Mesendoderm (in vitro differentiated cells): ENCODE data around the gene TUBGCP6. TPM values are rescaled to one million over a fixed set of nuclear protein-coding genes. Genes with fewer than 3 reads are reported as not detected.
A peak's percentile ranks its signal among the peaks of the same experiment; 100 is the strongest.

Experiments used
- DNase-seq: peaks from one replicate; pipeline ENCODE4 v3.0.0; 2013
- H2AK5ac ChIP-seq: 2 replicates; pipeline ENCODE4 v1.6.1; 2013; ENCODE audit warnings: low read length, inconsistent platforms
- H2BK120ac ChIP-seq: 2 replicates; pipeline ENCODE4 v1.6.1; 2013; ENCODE audit warnings: low read depth, mild to moderate bottlenecking, low read length, moderate library complexity, mixed read lengths
- H2BK15ac ChIP-seq: replicated peaks from 2 replicates; pipeline ENCODE4 v1.6.1; 2013; ENCODE audit warnings: low read depth, mild to moderate bottlenecking, moderate library complexity
- H2BK5ac ChIP-seq: 2 replicates; pipeline ENCODE4 v1.6.1; 2013; ENCODE audit warnings: low read length, inconsistent platforms
- H3K18ac ChIP-seq: 2 replicates; pipeline ENCODE4 v1.6.1; 2013; ENCODE audit warnings: mild to moderate bottlenecking, low read length, mixed read lengths
- H3K23ac ChIP-seq: one replicate; pipeline ENCODE4 v1.6.1; 2013; ENCODE audit warnings: low read length
- H3K27ac ChIP-seq: 2 replicates; pipeline ENCODE4 v1.5.1; 2013; ENCODE audit warnings: low read depth, mild to moderate bottlenecking, inconsistent platforms, low read length, moderate library complexity
- H3K27me3 ChIP-seq: 2 replicates; pipeline ENCODE4 v1.6.1; 2013; ENCODE audit warnings: low read length, control low read depth, mild to moderate bottlenecking, inconsistent platforms; ENCODE audit not compliant: insufficient read depth, poor library complexity
- H3K36me3 ChIP-seq: 2 replicates; pipeline ENCODE4 v1.6.1; 2013; ENCODE audit warnings: low read length, inconsistent platforms; ENCODE audit not compliant: control insufficient read depth, insufficient read depth
- H3K4ac ChIP-seq: one replicate; pipeline ENCODE4 v1.6.1; 2013; ENCODE audit warnings: low read depth, mild to moderate bottlenecking, low read length, moderate library complexity
- H3K4me1 ChIP-seq: 2 replicates; pipeline ENCODE4 v1.6.1; 2013; ENCODE audit warnings: low read depth, low read length, inconsistent platforms; ENCODE audit not compliant: control insufficient read depth
- H3K4me2 ChIP-seq: 2 replicates; pipeline ENCODE4 v1.6.1; 2013; ENCODE audit warnings: low read length
- H3K4me3 ChIP-seq: 2 replicates; pipeline ENCODE4 v1.5.1; 2013; ENCODE audit warnings: mild to moderate bottlenecking, low read length
- H3K56ac ChIP-seq: one replicate; pipeline ENCODE4 v1.6.1; 2013; ENCODE audit warnings: low read length
- H3K79me1 ChIP-seq: 2 replicates; pipeline ENCODE4 v1.6.1; 2013; ENCODE audit warnings: low read length, inconsistent platforms
- H3K79me2 ChIP-seq: 2 replicates; pipeline ENCODE4 v1.6.1; 2013; ENCODE audit warnings: mild to moderate bottlenecking, low read length; ENCODE audit not compliant: control insufficient read depth, insufficient read depth
- H3K9ac ChIP-seq: 2 replicates; pipeline ENCODE4 v1.6.1; 2013; ENCODE audit warnings: low read length, inconsistent platforms
- H4K5ac ChIP-seq: one replicate; pipeline ENCODE4 v1.6.1; 2013; ENCODE audit warnings: low read length
- H4K8ac ChIP-seq: one replicate; pipeline ENCODE4 v1.6.1; 2013; ENCODE audit warnings: low read depth, mild to moderate bottlenecking, control low read depth, low read length, moderate library complexity
- WGBS: extraction: QIAGEN DNeasy Blood & Tissue Kit; methylation state at CpG from one replicate; pipeline ENCODE4 v1.1.7; 2013; ENCODE audit warnings: low lambda C conversion rate, missing lambda C conversion rate; ENCODE audit not compliant: insufficient coverage; ENCODE audit errors: extremely low coverage; 5-methylcytosine and 5-hydroxymethylcytosine counted together
- polyA plus RNA-seq, 2 experiments: library from polyadenylated mRNA; stranded (reverse); fragments of 200-250 nt; gene quantifications; one replicate each; pipeline ENCODE4 v1.2.3, GENCODE V29; 2013

The TUBGCP6 gene
- 8.0 TPM for polyA plus RNA-seq (2013, experiment 1 of 2)
- 7.6 TPM for polyA plus RNA-seq (2013, experiment 2 of 2)

DNA sequence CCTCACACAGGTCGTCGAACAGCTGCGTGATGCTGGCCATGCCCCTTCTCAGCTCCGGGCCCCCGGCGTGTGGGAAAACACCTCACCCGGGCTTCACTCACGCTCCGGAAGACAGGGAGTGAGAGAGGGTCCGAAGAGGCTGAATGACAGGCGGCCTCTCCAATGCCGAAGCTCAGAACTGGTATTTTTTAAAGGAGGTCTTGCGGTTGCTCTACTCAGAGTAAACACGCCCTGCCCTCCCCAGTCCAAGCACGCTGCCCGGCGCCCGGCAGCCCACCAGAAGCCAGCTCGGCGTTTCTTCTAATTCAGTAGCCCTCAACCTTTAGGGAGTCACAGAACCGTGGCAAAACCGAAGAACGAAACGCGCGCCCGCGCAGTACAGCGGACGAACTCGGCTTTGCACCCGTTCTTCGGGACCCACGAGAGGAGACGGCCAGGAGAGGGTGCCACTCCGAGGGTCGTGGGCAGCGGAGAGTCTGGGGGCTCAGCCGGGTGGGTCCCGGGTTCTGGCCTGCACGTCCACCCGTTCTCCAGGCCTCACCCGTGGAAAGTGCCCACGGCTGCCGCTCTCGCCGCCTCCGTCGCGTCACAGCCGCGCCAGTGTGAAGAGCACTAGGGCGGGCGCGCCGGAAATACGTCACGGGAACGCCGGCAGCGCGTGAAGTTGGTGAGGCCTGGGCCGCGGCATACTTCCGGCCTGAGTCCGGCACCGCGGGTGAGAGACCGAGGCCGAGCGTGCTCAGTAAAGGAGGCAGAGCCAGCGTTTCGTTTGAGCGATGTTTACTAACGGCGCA, at the start of gene TUBGCP6:
Gene TUBGCP6, minus strand, starts transcription at position 604 of the 794 bp plus-strand sequence. Its CDS starts 564 bp downstream, at position 40.
- Histone ChIP-seq H2BK15ac (no peak within 1 kb of the TSS), H3K79me2 (peaks cover 15% of the 10 kb centered on the region), H3K4me1 (peaks cover 2% of the 10 kb centered on the region), H2BK5ac (peak within 1 kb of the TSS; percentile 86), H3K27ac (peak within 1 kb of the TSS; percentile 75), H3K27me3 (no peaks in the 10 kb centered on the region), H3K9ac (peak within 1 kb of the TSS; percentile 93), H3K79me1 (peaks cover 21% of the 10 kb centered on the region), H3K36me3 (peaks cover 3% of the 10 kb centered on the region), H3K4me2 (peak within 1 kb of the TSS; percentile 95), H4K5ac (no peak within 1 kb of the TSS), H2AK5ac (peak within 1 kb of the TSS; percentile 43), H3K4ac (no peak within 1 kb of the TSS), H3K4me3 (peak within 1 kb of the TSS; percentile 75), H2BK120ac (no peak within 1 kb of the TSS), H4K8ac (no peak within 1 kb of the TSS), H3K23ac (peak within 1 kb of the TSS; percentile 45), H3K56ac (peak within 1 kb of the TSS; percentile 98), H3K18ac (peak within 1 kb of the TSS; percentile 9)
- DNase-seq, result peak; percentile 96
- WGBS, result no CpG with 5 or more reads among the region's 76 CpGs

DNA sequence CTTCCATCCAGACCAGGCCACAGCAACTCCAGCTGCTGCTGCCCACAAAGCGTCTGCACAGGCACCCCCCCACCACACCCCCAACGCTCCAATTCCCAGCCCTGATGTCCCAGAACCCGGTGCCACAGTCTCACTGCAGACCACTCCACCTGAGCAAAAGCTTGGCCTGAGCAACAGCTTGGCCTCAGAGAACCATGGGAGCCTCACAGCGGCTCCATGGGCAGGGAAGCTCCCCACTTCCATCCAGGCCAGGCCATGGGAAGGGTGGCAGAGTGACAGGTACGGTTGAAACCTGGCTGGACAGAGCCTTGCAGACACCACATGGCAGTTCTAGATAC, 49.5 kb upstream of the TUBGCP6 start:
- Histone ChIP-seq H3K79me2 (peaks cover 32% of the 10 kb centered on the region), H2AK5ac (no peak overlapping the region), H3K9ac (peak overlapping the region; percentile 39), H3K79me1 (peaks cover 28% of the 10 kb centered on the region), H2BK120ac (no peak overlapping the region), H4K8ac (no peak overlapping the region), H4K5ac (no peak overlapping the region), H3K4me1 (peaks cover 6% of the 10 kb centered on the region), H3K4me2 (no peak overlapping the region), H3K23ac (no peak overlapping the region), H3K36me3 (peaks cover 2% of the 10 kb centered on the region), H3K4ac (no peak overlapping the region), H3K56ac (peak overlapping the region; percentile 73), H3K27ac (no peak overlapping the region), H2BK5ac (no peak overlapping the region), H3K18ac (peak overlapping the region; percentile 61), H2BK15ac (no peak overlapping the region), H3K4me3 (no peak overlapping the region), H3K27me3 (no peaks in the 10 kb centered on the region)
- DNase-seq, result no peak
- WGBS, result no CpG with 5 or more reads among the region's 5 CpGs

- H2AK5ac ChIP-seq, result no peak overlapping the region
- H3K4me3 ChIP-seq, result no peak overlapping the region
- H4K5ac ChIP-seq, result no peak overlapping the region
- peak overlapping the region; percentile 77 for H3K18ac ChIP-seq
- H3K36me3 ChIP-seq, result peaks cover 2% of the 10 kb centered on the region
- H3K4me2 ChIP-seq, result no peak overlapping the region
- H3K9ac ChIP-seq, result peak overlapping the region; percentile 59
- H3K23ac ChIP-seq, result no peak overlapping the region
- no peak overlapping the region for H4K8ac ChIP-seq
- peak overlapping the region; percentile 76 for H3K56ac ChIP-seq
- peak; percentile 85 for DNase-seq
- peak overlapping the region; percentile 73 for H2BK5ac ChIP-seq
- H3K27me3 ChIP-seq, result no peaks in the 10 kb centered on the region
- H2BK120ac ChIP-seq, result no peak overlapping the region
- H3K4ac ChIP-seq, result no peak overlapping the region
- H3K27ac ChIP-seq, result peak overlapping the region; percentile 69
- H2BK15ac ChIP-seq, result no peak overlapping the region
- H3K4me1 ChIP-seq, result peaks cover 6% of the 10 kb centered on the region
- WGBS, result no CpG with 5 or more reads among the region's 42 CpGs
- peaks cover 32% of the 10 kb centered on the region for H3K79me2 ChIP-seq
- peaks cover 28% of the 10 kb centered on the region for H3K79me1 ChIP-seq
Observed at GRCh38 chr22:50293441-50294318, 48.9 kb upstream of the TUBGCP6 start.

DNA sequence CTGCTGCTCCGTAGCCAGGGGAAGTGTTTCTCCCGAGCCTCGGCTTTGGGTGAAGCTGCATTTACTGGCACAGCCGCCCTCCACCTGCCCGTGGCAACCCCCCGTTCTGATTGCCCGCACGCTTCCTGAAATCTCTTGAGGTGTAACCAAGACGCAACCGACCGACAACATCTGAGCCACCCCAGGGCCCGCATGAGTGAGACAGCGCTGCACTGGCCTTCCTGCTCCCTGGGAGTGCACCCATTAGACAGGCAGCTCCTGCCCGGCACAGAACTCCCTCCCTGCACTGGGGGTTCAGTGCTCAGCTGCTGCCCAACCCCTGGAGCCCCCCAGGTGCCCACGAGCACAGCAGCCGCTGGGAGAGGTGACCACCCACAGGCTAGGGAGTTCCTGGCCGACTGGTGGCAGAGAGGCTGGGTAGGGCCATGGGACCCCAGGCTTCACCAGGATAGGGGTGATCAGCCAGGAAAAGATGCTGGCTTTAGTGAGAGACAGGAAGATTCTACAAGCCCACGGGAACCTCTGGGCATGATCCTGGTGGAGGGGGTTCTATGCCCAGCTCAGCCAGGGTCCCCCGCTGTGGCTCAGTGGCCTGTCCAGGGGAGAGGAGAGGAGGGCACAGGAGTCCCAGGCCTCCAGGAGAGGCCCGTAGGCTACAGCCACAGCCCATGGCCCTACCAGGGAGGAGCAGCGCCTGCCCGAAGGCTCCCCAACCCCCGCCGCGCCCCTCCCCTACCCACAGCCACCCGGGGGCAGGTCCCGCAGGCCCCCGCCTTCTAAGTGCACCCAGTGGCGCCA, 48.0 kb upstream of the TUBGCP6 start:
- peaks cover 6% of the 10 kb centered on the region for H3K4me1 ChIP-seq
- peaks cover 28% of the 10 kb centered on the region for H3K79me1 ChIP-seq
- no CpG with 5 or more reads among the region's 29 CpGs for WGBS
- H3K27ac ChIP-seq, result peak overlapping the region; percentile 49
- no peak overlapping the region for H2BK15ac ChIP-seq
- peak overlapping the region; percentile 77 for H3K18ac ChIP-seq
- H3K4me2 ChIP-seq, result peak overlapping the region; percentile 8
- peaks cover 32% of the 10 kb centered on the region for H3K79me2 ChIP-seq
- no peak overlapping the region for H3K4me3 ChIP-seq
- no peak overlapping the region for H3K23ac ChIP-seq
- H2BK5ac ChIP-seq, result peak overlapping the region; percentile 20
- H2BK120ac ChIP-seq, result peak overlapping the region; percentile 6
- DNase-seq, result no peak
- H4K8ac ChIP-seq, result no peak overlapping the region
- peaks cover 2% of the 10 kb centered on the region for H3K36me3 ChIP-seq
- no peak overlapping the region for H3K4ac ChIP-seq
- peak overlapping the region; percentile 76 for H3K56ac ChIP-seq
- no peak overlapping the region for H4K5ac ChIP-seq
- H3K9ac ChIP-seq, result peak overlapping the region; percentile 37
- H2AK5ac ChIP-seq, result no peak overlapping the region
- no peaks in the 10 kb centered on the region for H3K27me3 ChIP-seq

- Histone ChIP-seq H4K8ac (no peak overlapping the region), H3K23ac (no peak overlapping the region), H3K18ac (no peak overlapping the region), H2BK120ac (no peak overlapping the region), H3K4me3 (no peak overlapping the region), H3K27ac (no peak overlapping the region), H4K5ac (no peak overlapping the region), H3K36me3 (peaks cover 2% of the 10 kb centered on the region), H3K4me1 (peaks cover 6% of the 10 kb centered on the region), H2AK5ac (no peak overlapping the region), H2BK5ac (no peak overlapping the region), H3K79me2 (peaks cover 15% of the 10 kb centered on the region), H3K56ac (no peak overlapping the region), H3K27me3 (no peaks in the 10 kb centered on the region), H3K9ac (no peak overlapping the region), H2BK15ac (no peak overlapping the region), H3K4me2 (no peak overlapping the region), H3K79me1 (peaks cover 19% of the 10 kb centered on the region), H3K4ac (no peak overlapping the region)
- no peak for DNase-seq
- no CpG with 5 or more reads among the region's 37 CpGs for WGBS
Observed at GRCh38 chr22:50289942-50290630, 45.3 kb upstream of the TUBGCP6 start.
